NCI-H345 treated with DMSO at 0.1 percent for 48 hours (cell line): ENCODE results near the gene NKD2.

Experiments
- DNase-seq: peaks from one replicate; lab custom pipeline; 2025; ENCODE audit not compliant: unreplicated experiment; lab: John Stamatoyannopoulos, UW

The NKD2 gene

GRCh38 chr5:1029282-1029944, 20.8 kb downstream of the NKD2 start:
- no peak for DNase-seq

- no peak for DNase-seq
These were observed 21.5 kb downstream of the NKD2 start for GRCh38 chr5:1029945-1030625.

- DNase-seq = no peak
These were observed 22.2 kb downstream of the NKD2 start for GRCh38 chr5:1030801-1031271.

GRCh38 chr5:1031306-1031959, 22.8 kb downstream of the NKD2 start:
- DNase-seq = no peak

GRCh38 chr5:1032011-1032410, 23.4 kb downstream of the NKD2 start:
- DNase-seq = no peak

- no peak for DNase-seq
These were observed 24.0 kb downstream of the NKD2 start for GRCh38 chr5:1032551-1033027.

- DNase-seq = no peak
These were observed 24.6 kb downstream of the NKD2 start for GRCh38 chr5:1033178-1033577.

GRCh38 chr5:1033606-1034420, 25.2 kb downstream of the NKD2 start:
- DNase-seq = no peak

GRCh38 chr5:1034421-1034905, 25.9 kb downstream of the NKD2 start:
- DNase-seq = no peak

- no peak for DNase-seq
These were observed 26.4 kb downstream of the NKD2 start for GRCh38 chr5:1034986-1035385.

- DNase-seq = no peak
These were observed 27.1 kb downstream of the NKD2 start for GRCh38 chr5:1035421-1036405.

- DNase-seq = no peak
These were observed 28.0 kb downstream of the NKD2 start for GRCh38 chr5:1036504-1037122.

- DNase-seq = peak; percentile 25
These were observed 28.6 kb downstream of the NKD2 start for GRCh38 chr5:1037123-1037670.

GRCh38 chr5:1037671-1038416, 29.2 kb downstream of the NKD2 start:
- DNase-seq = no peak

- DNase-seq = no peak
These were observed 30.0 kb downstream of the NKD2 start for GRCh38 chr5:1038417-1039209.

- DNase-seq = no peak
These were observed 30.6 kb downstream of the NKD2 start for GRCh38 chr5:1039210-1039548.

GRCh38 chr5:1039706-1040260, 31.2 kb downstream of the NKD2 start:
- no peak for DNase-seq
